Brain microvascular endothelial cell (primary cell): ENCODE measurements around the gene RABL2A.
"Not testable (repeated sequence)": the region's sequence is repeated elsewhere in the genome, so short reads cannot be mapped to it uniquely, and the experiment has no call there.

Experiments used
- DNase-seq: peaks from one replicate; pipeline ENCODE4 v3.0.0-alpha.2; 2020
- H3K27ac ChIP-seq: fragments of 250-450 bp; sonication (Bioruptor Pico); 2 replicates; pipeline ENCODE4 v1.5.1; 2020; ENCODE audit warnings: mild to moderate bottlenecking, moderate library complexity
- H3K27me3 ChIP-seq: fragments of 250-450 bp; sonication (Bioruptor Pico); replicated peaks from 2 replicates; pipeline ENCODE4 v1.5.1; 2020; ENCODE audit warnings: mild to moderate bottlenecking
- H3K36me3 ChIP-seq: fragments of 250-450 bp; sonication (Bioruptor Pico); replicated peaks from 2 replicates; pipeline ENCODE4 v1.5.1; 2020; ENCODE audit warnings: mild to moderate bottlenecking
- H3K4me3 ChIP-seq: 2 replicates; pipeline ENCODE4 v1.5.1; 2011; ENCODE audit warnings: low read depth, mild to moderate bottlenecking, control low read depth, low read length, moderate library complexity
- CTCF ChIP-seq: IDR thresholded peaks from 2 replicates; pipeline ENCODE4 v1.5.1; 2011; ENCODE audit warnings: low read depth, mild to moderate bottlenecking, moderate library complexity, low read length, control low read depth, inconsistent platforms; ENCODE audit errors: missing control alignments
- in situ Hi-C: cut with HindIII; loops from 2 replicates; pipeline ENCODE4 v1.10.0; 2017; ENCODE audit warnings: low sequenced_read_pairs, low pct_ligation_motif_present

The RABL2A gene

DNA sequence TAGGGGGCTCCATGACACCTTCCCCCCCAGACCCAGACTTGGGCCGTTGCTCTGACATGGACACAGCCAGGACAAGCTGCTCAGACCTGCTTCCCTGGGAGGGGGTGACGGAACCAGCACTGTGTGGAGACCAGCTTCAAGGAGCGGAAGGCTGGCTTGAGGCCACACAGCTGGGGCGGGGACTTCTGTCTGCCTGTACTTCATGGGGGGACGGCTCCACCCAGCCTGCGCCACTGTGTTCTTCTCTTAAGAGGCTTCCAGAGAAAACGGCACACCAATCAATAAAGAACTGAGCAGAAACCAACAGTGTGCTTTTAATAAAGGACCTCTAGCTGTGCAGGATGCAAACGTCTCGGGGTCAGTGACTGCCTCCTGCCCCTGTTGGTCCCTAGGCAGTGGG, 28.3 kb upstream of the RABL2A start:
- H3K27me3 ChIP-seq, H3K4me3 ChIP-seq, DNase-seq, H3K27ac ChIP-seq, H3K36me3 ChIP-seq, in situ Hi-C loops: not testable (repeated sequence)

DNA sequence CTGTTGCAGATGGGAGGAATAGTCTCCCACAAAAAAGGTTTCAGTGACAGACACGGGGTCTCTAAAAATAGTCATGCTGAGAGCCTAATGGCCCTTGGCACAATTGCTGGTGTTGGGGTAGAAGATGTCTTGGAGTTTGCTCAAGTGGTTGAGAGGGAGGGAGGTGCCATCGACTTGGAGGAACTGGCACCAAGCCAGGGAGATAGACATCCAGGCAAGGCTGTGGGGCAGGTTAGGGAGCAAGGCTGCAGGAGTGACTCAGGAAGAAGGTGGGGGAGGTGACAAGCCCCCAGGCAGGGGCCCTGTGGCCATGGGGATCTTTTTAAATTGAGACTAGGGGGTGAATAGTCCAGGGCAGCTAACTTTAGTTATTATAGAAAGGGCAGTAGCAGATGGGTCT, 27.9 kb upstream of the RABL2A start:
- H3K27me3 ChIP-seq, H3K36me3 ChIP-seq, DNase-seq, in situ Hi-C loops, H3K27ac ChIP-seq, H3K4me3 ChIP-seq: not testable (repeated sequence)

- H3K27ac ChIP-seq, H3K36me3 ChIP-seq, in situ Hi-C loops, H3K27me3 ChIP-seq, H3K4me3 ChIP-seq: not testable (repeated sequence)
- peak; percentile 25 for TF ChIP-seq CTCF
- DNase-seq, result peak; percentile 37
Measured at GRCh38 chr2:113602040-113602769, 24.9 kb upstream of the RABL2A start.

- DNase-seq, result no peak
- Histone ChIP-seq H3K4me3 (peak overlapping the region; percentile 65), H3K36me3 (no peaks in the 10 kb centered on the region), H3K27me3 (no peaks in the 10 kb centered on the region), H3K27ac (peak overlapping the region; percentile 53)
- in situ Hi-C loops, result no loop called here
- no peak for TF ChIP-seq CTCF
Measured at GRCh38 chr2:113602869-113603466, 24.1 kb upstream of the RABL2A start.

GRCh38 chr2:113603467-113604084, 23.5 kb upstream of the RABL2A start:
- H3K36me3 ChIP-seq, in situ Hi-C loops, H3K27me3 ChIP-seq: not testable (repeated sequence)
- DNase-seq, result peak; percentile 80
- Histone ChIP-seq H3K27ac (peak overlapping the region; percentile 58), H3K4me3 (peak overlapping the region; percentile 65)

DNA sequence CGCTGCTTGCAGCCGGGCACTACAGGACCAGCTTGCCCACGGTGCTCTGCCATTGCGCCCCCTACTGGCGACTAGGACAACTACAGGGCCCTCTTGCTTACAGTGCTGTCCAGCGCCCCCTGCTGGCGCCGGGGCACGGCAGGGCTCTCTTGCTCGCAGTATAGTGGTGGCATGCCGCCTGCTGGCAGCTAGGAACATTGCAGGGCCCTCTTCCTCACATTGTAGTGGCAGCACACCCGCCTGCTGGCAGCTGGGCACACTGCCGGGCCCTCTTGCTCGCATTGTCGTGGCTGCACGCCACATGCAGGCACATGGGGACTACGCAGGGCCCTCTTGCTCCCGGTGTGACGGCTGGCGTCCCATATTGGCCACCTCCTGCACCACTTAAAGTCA, 23.0 kb upstream of the RABL2A start:
- peak overlapping the region; percentile 58 for H3K27ac ChIP-seq

DNA sequence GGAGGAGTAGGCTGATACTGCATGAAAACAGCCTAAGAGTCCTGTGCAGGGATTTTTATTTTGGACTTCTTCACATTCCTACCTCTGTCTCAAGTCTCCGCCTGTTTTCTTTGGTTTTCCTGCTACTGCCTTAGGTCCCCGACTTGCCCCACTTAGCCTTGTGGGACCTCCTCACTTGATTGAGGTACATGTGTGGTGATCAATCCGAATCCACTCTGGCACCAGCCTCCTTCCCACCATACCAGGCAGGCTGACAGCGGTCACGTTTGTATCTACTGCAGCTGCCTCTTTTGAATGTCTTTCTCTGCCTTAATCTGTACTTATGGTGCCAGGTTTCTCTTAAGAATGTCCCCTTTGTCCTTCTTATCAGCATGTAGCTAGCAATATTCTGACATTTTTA, 22.4 kb upstream of the RABL2A start:
- H3K27ac ChIP-seq, H3K27me3 ChIP-seq, DNase-seq, H3K4me3 ChIP-seq, H3K36me3 ChIP-seq, in situ Hi-C loops: not testable (repeated sequence)

More for the DNA sequence above, 23.0 kb upstream of the RABL2A start:
- peak; percentile 91 for TF ChIP-seq CTCF
- H3K36me3 ChIP-seq, in situ Hi-C loops, H3K27me3 ChIP-seq: not testable (repeated sequence)
- peak overlapping the region; percentile 50 for H3K4me3 ChIP-seq
- DNase-seq, result peak; percentile 91

GRCh38 chr2:113606036-113606435, 21.0 kb upstream of the RABL2A start:
- H3K36me3 ChIP-seq, H3K27me3 ChIP-seq, H3K4me3 ChIP-seq, in situ Hi-C loops, DNase-seq, H3K27ac ChIP-seq: not testable (repeated sequence)

DNA sequence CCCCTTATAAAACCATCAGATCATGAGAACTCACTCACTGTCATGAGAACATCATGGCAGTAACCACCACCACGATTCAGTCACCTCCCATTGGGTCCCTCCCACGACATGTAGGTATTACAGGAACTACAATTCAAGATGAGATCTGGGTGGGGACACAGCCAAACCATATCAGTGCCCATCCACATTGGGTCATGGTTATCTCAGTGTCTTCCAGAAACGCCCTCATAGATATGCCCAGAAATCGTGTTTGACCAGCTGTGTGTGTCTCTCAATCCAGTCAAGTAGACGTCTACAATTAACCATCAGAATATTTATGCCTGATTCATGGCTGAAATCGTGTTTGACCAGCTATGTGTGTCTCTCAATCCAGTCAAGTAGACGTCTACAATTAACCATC, 17.2 kb upstream of the RABL2A start:
- H3K27me3 ChIP-seq, H3K36me3 ChIP-seq, DNase-seq, H3K27ac ChIP-seq, H3K4me3 ChIP-seq, in situ Hi-C loops: not testable (repeated sequence)

- H3K4me3 ChIP-seq, in situ Hi-C loops, H3K27ac ChIP-seq, DNase-seq, H3K27me3 ChIP-seq, H3K36me3 ChIP-seq: not testable (repeated sequence)
Measured at GRCh38 chr2:113621002-113621401, 6.1 kb upstream of the RABL2A start.

GRCh38 chr2:113625906-113626305, 1.2 kb upstream of the RABL2A start:
- H3K27ac ChIP-seq, H3K4me3 ChIP-seq, DNase-seq, H3K27me3 ChIP-seq, H3K36me3 ChIP-seq, in situ Hi-C loops: not testable (repeated sequence)
